ENCODE measurements around the gene SCYL2.
"Not testable (repeated sequence)": the region's sequence is repeated elsewhere in the genome, so short reads cannot be mapped to it uniquely, and the experiment has no call there.

The SCYL2 gene

GRCh38 chr12:100265107-100265506 lies 1.9 kb upstream of the SCYL2 start:
- DNase-seq: not testable (repeated sequence)

GRCh38 chr12:100265732-100266584 lies 1.0 kb upstream of the SCYL2 start:
- DNase-seq: peak; percentile 5

DNA sequence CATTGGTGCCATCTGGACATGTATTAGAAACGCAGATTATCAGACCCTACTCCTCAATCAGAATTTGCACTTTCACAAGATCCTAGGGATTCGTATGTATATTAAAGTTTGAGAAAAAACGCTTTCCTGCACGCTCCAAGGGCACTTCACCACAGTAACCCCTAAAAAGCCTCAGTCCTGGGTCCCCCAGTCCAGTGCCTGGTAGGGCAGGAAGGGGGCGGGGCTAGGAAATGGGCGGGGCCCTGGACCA lies 467 bp upstream of the SCYL2 start:
- peak; percentile 97 for DNase-seq

GRCh38 chr12:100267603-100268281 lies 765 bp downstream of the SCYL2 start:
- no peak for DNase-seq

DNA sequence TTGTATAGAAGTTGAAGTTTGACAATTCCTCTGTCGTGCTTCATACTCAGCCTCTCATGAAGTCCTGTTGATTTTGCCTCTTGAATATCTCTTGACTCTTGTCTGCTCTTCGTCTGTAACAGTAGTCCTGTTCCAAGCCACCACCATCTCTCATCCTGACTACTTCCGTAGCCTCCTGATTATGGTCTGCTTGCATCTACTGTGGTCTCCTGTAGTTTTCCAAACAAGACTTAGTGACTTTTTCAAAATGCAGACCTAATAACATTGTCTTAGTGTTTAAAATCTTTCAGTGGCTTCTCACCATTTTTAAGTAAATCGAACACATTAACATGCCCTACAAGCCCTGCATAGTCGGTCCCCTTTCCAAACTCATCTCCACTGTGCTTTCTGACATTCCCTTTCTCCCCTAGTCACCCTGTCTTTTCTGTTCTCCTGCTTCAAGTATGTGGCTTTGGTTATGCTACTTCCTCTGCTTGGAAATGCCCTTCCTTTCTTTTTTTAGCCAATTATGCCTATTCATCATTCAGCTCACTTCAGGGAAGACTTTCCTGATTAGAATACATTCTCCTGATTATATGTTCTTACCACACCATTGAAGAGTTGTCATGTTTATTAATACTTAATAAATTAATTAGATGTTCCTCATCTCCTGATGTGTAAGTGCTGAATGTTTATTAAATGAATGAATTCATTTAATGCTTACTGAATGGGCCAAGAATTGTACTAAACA lies 2.0 kb downstream of the SCYL2 start:
- no peak for DNase-seq

GRCh38 chr12:100273782-100274181 lies 6.8 kb downstream of the SCYL2 start:
- DNase-seq: no peak

- no peak for DNase-seq
These were observed 7.3 kb downstream of the SCYL2 start for GRCh38 chr12:100274291-100274690.

DNA sequence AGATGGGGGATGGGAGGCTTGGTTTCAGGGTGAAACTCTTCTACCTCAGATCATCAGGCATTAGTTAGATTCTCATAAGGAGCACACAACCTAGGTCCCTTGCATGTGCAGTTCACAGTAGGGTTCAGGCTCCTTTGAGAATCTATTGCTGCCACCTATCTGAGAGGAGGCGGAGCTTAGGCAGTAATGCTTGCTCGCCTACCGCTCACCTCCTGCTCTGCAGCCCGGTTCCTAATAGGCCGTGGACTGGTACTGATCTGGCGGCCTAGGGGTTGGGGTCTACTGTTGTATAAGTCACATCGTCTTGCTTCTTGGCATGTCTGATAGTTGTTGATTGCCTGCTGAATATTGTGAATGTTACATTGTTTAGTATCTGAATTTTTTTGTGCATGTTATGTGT lies 12.2 kb downstream of the SCYL2 start:
- DNase-seq: no peak

- no peak for DNase-seq
These were observed 12.7 kb downstream of the SCYL2 start for GRCh38 chr12:100279607-100280244.

DNA sequence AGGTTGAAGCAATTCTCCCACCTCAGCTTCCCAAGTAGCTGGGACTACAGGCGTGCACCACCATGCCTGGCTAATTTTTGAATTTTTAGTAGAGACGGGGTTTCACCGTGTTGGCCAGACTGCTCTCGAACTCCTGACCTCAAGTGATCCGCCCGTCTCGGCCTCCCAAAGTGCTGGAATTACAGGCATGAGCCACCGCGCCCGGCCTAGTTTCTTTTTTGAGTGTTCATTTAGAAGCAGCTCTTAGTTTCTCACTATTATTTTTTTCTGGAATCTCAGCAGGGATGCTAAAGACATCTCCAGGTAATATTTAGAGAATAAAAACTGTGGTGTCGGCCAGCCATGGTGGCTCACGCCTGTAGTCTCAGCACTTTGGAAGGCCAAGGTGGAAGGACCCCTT lies 17.6 kb downstream of the SCYL2 start:
- DNase-seq: not testable (repeated sequence)

- DNase-seq: no peak
These were observed 22.1 kb downstream of the SCYL2 start for GRCh38 chr12:100289038-100289437.

GRCh38 chr12:100290016-100290415 lies 23.0 kb downstream of the SCYL2 start:
- no peak for DNase-seq

GRCh38 chr12:100293017-100293416 lies 26.0 kb downstream of the SCYL2 start:
- DNase-seq: no peak

DNA sequence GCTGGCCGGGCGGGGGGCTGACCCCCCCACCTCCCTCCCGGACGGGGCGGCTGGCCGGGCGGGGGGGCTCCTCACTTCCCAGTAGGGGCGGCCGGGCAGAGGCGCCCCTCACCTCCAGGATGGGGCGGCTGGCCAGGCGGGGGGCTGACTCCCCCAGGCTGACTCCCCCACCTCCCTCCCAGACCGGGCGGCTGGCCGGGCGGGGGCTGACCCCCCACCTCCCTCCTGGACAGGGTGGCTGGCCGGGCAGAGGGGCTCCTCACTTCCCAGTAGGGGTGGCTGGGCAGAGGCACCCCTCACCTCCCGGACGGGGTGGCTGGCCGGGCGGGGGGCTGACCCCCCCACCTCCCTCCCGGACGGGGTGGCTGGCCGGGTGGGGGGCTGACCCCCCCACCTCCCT lies 27.4 kb downstream of the SCYL2 start:
- not testable (repeated sequence) for DNase-seq

DNA sequence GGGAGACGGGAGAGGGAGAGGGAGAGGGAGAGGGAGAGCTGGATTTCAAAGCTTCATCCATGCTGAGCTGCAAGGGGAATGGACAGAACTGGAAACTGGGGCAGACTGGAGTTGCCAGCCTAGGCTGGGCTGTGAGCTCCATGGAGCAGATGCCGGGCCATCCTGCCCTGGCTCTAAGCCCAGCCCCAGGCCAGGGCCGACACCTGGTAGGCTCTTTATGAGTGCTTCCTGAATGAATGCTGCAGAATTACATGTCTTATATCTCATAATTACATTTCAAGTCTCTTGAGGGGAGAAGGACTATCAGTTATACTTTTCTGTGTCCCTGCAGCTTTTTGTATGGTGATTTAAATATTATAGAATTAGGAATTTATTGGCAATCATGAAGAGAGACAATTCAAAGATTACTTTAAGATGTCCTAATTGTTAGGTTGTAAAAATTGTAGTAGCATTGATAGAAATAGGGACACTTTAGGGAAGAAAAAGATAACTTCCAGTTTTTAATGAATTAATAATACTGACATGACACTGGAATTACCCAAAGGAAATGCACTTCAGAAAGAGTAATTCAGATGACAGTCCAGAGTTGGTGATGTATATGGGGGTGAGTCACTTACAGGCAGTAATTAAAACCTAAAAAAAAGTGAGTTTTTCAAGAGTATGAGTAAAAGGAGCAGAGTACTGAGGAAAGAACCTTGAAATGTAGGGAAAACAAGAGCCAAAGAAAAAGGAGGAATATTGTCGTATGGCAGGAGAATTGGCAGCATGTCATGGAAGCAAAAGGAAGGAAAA lies 29.0 kb downstream of the SCYL2 start:
- no peak for DNase-seq

- DNase-seq: no peak
These were observed 35.1 kb downstream of the SCYL2 start for GRCh38 chr12:100302081-100302480.

GRCh38 chr12:100303831-100304230 lies 36.9 kb downstream of the SCYL2 start:
- no peak for DNase-seq

- DNase-seq: not testable (repeated sequence)
These were observed 37.4 kb downstream of the SCYL2 start for GRCh38 chr12:100304334-100304733.

- DNase-seq: not testable (repeated sequence)
These were observed 41.2 kb downstream of the SCYL2 start for GRCh38 chr12:100308138-100308537.

DNA sequence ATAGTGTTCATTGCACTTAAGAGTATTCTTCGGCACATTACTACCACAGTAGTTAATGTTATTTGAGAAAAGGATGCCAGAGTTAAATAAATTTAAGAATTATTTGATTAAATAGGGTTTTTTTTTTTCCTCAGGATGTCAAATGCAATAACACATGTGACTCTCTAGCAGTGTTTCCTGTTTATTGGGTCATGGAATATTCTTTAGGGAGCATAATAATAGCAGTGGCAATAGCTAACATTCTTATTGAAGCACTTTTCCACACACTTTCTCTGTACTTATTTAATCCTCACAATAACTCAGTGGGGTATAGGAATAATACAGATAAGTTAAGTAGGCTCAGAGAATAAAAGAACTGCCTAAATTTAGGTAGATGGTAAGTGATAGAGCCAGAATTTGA lies 44.3 kb downstream of the SCYL2 start:
- no peak for DNase-seq

- DNase-seq: no peak
These were observed 50.4 kb downstream of the SCYL2 start for GRCh38 chr12:100317371-100317770.

DNA sequence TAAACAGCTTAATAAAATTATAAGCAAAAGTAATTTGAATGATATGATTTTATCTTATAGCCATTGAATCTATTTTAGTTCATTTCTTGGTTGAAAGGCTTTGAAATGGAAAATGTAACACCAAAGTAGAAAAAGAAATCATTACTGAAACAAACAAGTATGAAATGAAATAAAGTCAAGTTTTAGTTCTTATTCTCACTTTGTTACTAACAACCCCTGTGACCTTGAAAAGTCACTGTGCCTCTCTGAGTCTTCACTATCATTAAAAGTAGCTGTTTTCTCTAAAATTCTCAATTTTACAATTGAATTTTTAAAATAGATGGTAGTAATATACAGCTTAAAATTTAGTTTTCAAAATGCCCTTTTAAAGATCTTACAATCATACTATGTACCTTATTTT lies 57.5 kb downstream of the SCYL2 start:
- no peak for DNase-seq

DNA sequence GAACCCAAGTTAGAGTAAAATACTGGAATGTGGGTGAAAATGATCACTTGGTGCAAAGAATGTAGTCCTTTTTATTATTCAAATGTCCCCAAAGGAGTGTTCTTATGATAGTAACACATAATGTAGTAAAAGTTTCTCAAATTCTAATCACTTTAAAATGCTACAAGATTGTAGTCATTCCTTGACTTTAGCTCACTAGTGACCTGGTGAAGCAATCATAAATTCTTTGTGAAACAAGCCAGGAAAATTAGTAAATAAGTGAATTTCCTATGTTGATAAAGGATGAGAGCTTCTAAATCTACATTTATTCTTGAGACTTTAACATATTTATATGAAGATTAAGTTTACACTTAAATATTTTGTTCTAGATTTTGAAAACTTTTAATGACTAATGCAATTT lies 59.2 kb downstream of the SCYL2 start:
- DNase-seq: no peak

All from CD4-positive, alpha-beta T cell treated with Interleukin-17A for 4 hours (primary cell).